22Rv1 (cell line): ENCODE results near the gene HSPA6.
"Not testable (repeated sequence)": the region's sequence is repeated elsewhere in the genome, so short reads cannot be mapped to it uniquely, and the experiment has no call there.

Source experiments
- ZFX ChIP-seq: fragments of 450-650 bp; IDR thresholded peaks from 2 replicates; pipeline ENCODE4 v1.6.1; 2017; ENCODE audit warnings: antibody characterized with exemption, borderline replicate concordance
- TF ChIP-seq, protein P1 (sequence below): fragments of 450-650 bp; IDR thresholded peaks from 2 replicates; pipeline ENCODE4 v1.5.1; 2017; ENCODE audit warnings: mild to moderate bottlenecking

DNA sequence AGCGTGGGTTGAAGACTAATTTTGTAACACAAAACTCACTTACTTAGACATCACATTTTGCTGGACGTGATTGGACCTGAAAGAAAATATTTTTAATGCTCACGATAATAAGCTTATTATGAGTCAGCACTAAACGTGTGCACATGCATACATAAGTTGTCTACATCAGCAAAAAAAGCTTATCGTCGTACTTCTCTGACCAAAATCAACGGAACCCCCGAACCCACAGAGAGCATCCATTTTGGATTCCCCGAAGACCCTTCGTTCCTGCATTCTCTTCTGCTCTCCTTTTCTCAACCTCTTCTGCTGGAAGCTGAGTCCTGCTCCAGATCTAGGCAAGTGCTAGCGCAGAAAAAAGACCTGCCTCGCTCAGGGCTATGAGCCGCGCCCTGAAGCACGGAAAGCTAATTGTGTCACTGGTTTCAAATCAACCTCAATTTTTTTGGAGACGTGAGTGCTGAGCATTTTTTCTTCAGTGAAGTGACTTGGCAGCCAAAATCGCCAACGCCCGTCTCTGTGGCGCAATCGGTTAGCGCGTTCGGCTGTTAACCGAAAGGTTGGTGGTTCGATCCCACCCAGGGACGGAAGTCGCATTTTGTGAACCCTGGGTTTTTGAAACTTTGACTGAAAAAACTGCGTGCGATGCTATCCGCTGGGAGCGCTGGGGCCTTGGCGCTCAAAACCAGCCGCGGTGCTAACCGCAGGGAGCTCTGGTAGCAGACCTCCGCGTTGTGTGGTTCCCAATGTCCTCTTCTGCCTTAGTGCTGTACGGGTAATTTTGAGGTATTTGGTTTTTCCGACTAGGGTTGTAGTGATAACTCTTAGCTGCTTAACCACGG lies 15.6 kb downstream of the HSPA6 start:
- TF ChIP-seq, protein P1, sequence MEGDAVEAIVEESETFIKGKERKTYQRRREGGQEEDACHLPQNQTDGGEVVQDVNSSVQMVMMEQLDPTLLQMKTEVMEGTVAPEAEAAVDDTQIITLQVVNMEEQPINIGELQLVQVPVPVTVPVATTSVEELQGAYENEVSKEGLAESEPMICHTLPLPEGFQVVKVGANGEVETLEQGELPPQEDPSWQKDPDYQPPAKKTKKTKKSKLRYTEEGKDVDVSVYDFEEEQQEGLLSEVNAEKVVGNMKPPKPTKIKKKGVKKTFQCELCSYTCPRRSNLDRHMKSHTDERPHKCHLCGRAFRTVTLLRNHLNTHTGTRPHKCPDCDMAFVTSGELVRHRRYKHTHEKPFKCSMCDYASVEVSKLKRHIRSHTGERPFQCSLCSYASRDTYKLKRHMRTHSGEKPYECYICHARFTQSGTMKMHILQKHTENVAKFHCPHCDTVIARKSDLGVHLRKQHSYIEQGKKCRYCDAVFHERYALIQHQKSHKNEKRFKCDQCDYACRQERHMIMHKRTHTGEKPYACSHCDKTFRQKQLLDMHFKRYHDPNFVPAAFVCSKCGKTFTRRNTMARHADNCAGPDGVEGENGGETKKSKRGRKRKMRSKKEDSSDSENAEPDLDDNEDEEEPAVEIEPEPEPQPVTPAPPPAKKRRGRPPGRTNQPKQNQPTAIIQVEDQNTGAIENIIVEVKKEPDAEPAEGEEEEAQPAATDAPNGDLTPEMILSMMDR = peak; percentile 16; the same call in 1 of the 2 replicates
- not testable (repeated sequence) for TF ChIP-seq ZFX
